ENCODE results near the gene SLC17A1. TPM values are rescaled to one million over a fixed set of nuclear protein-coding genes. Genes with fewer than 3 reads are reported as not detected.

Gene SLC17A1, protein sequence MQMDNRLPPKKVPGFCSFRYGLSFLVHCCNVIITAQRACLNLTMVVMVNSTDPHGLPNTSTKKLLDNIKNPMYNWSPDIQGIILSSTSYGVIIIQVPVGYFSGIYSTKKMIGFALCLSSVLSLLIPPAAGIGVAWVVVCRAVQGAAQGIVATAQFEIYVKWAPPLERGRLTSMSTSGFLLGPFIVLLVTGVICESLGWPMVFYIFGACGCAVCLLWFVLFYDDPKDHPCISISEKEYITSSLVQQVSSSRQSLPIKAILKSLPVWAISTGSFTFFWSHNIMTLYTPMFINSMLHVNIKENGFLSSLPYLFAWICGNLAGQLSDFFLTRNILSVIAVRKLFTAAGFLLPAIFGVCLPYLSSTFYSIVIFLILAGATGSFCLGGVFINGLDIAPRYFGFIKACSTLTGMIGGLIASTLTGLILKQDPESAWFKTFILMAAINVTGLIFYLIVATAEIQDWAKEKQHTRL
- not detected for total RNA-seq

DNA sequence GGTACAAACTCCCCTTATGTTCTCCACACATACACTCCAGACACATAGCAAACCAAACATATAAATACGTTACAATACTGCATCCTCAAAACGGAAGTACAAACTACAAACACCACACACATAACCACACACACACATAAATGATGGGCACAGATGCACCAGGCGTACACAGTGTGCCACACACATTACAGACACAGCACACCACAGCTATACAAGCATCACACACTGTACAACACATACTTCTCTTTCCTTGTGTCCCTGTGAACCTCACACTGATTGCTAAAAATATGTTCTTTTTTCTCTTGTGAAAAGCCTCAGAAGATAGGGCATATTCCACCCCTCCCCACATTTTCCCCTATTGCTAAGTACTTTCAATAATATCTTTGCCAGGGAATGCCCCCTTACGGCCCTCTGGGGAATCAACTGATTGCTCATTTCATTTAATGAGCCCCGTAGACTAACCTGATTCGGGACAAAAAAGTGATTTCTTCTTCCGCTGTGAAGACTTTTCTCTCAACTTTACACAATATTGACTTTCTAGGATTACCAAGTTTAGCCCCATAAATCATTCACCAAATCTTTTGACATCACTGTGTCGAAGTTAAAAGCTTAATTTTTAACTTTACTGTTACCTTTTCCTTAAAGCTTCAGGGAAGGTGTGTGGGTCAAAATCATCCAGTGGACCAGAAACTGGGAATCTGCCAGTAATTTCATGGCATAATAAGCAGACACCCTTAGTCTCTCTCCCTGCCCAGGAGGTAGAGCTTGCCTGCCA lies at the start of gene SLC17A1:
SLC17A1 (minus strand) TSS at position 521 of the 775 bp plus-strand sequence. CDS start 1,495 bp downstream, outside the sequence.
- POLR2A ChIA-PET = no interaction called here
- Mint-ChIP-seq H3K27me3 (peaks cover 4% of the 10 kb centered on the region), H3K27ac (no peak within 1 kb of the TSS), H3K9me3 (peaks cover 2% of the 10 kb centered on the region), H3K4me1 (peaks cover 6% of the 10 kb centered on the region), H3K36me3 (ENCODE audit: low read depth) (peaks cover 3% of the 10 kb centered on the region), H3K4me3 (no peak within 1 kb of the TSS)
- DNase-seq = no peak
- CTCF ChIA-PET = no interaction called here

DNA sequence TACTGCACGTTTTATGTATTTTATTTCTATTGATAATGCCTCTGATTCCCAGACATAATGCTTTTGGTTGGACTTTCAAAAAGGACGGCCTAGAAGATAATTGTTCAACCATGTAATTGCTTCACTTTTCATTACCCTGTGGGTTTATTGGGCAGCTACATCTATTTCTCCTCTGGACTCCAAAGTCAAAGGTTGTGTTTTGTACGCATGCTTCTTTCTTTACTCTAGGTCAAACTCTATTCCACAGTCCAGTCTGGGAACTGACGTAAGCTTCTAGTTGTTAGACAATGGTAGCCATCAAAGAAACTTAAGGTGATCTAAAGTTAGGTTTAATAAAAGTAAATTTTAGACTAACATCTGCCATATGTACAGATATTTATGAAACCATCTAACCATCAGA lies 48.7 kb upstream of the SLC17A1 start:
- peaks cover 16% of the 10 kb centered on the region for H3K4me1 Mint-ChIP-seq
- no peaks in the 10 kb centered on the region for H3K9me3 Mint-ChIP-seq
- DNase-seq = no peak
- ChIA-PET POLR2A (no interaction called here), CTCF (interaction anchor here (0.8 to 1.2 kb wide), 2 partner anchors 92 to 162 kb away, joined by 3 to 4 read pairs; no protein-coding TSS in a partner anchor)
- no peaks in the 10 kb centered on the region for H3K36me3 Mint-ChIP-seq (ENCODE audit: low read depth)
- H3K27ac Mint-ChIP-seq = no peak overlapping the region
- peaks cover 3% of the 10 kb centered on the region for H3K27me3 Mint-ChIP-seq
- no peak overlapping the region for H3K4me3 Mint-ChIP-seq

DNA sequence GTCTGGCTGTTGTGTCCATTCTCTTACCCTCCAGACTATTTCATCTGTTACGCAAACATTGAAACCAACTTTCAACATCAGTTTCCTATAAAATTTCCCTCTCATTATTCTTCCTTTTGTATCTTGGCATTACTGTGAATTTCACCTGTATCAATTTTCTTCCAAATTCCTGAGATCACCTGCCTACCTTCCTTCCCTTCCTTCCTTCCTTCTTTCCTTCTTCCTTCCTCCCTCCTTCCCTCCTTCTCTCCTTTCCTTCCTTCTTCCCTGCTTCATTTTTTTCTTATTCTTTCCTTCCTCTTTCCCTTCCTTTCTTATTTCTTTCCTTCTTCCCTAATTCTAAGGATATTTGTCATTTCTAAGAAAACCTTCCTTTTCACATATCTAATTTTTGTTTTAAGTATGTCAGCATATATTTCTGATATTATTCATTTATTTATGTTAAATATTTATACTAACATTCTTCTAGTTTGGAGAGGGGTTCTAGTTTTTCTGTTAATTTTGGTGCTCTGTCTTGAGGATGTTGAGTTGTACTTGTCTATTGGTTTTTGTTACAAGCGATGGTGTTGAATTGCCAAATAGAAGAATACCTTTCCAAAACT lies 47.0 kb upstream of the SLC17A1 start:
- POLR2A ChIA-PET = no interaction called here
- Mint-ChIP-seq H3K27ac (no peak overlapping the region), H3K4me1 (peaks cover 31% of the 10 kb centered on the region), H3K4me3 (no peak overlapping the region), H3K9me3 (no peaks in the 10 kb centered on the region), H3K27me3 (peaks cover 3% of the 10 kb centered on the region), H3K36me3 (ENCODE audit: low read depth) (no peaks in the 10 kb centered on the region)
- no peak for DNase-seq
- CTCF ChIA-PET = interaction anchor here (1.1 kb wide), 1 partner anchor 125 kb away, joined by 3 read pairs; no protein-coding TSS in a partner anchor

DNA sequence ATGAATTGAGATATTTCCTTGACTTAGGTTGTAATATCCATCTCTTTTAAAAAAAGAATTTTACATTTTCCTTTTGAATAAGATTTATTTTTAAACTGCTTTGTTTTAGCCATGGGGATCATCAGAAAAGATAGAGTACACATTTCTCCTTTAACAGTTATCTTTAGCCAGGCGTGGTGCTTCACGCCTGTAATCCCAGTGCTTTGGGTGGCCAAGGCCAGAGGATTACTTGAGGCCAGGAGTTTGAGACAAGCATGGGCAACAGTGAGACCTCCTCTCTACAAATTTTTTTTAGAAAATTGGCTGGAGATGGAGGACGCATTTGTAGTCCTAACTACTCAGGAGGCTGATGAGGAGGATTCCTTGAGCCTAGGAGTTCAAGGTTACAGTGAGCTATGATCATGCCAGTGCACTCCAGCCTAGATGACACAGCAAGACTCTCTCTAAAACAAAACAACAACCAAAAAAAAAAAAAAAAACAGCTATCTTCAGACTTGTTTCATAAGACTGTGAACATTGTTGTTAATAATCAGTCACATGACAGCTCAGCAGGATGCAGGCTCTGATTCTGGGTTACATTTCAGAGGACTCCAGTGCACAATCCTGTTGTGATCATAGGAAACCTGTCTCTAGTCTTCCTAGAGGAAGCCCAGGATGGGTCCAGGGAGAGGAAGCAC lies 44.2 kb upstream of the SLC17A1 start:
- CTCF ChIA-PET = interaction anchor here (0.6 kb wide), 1 partner anchor 12 kb away, joined by 3 read pairs; no protein-coding TSS in a partner anchor

DNA sequence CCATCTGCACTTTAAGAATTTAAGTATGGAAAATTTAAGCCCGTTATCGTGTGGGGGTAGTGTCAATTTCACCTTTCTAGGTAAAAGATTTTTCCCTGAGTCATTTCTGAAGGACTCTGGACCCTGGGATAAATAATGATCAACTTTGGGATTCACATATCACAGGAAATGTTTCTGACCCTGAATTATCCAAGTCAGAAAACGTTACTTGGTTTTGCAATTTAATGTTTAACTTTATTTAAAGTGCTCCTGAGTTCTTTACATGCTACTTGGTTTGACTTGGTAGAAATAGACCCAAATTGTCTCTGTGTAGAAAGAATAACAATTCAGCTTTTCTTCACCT lies 43.7 kb upstream of the SLC17A1 start:
- H3K27me3 Mint-ChIP-seq = peaks cover 3% of the 10 kb centered on the region
- H3K27ac Mint-ChIP-seq = no peak overlapping the region
- H3K4me3 Mint-ChIP-seq = no peak overlapping the region
- H3K9me3 Mint-ChIP-seq = peaks cover 3% of the 10 kb centered on the region
- CTCF ChIA-PET = interaction anchor here (0.6 kb wide), 1 partner anchor 12 kb away, joined by 3 read pairs; no protein-coding TSS in a partner anchor
- peaks cover 39% of the 10 kb centered on the region for H3K4me1 Mint-ChIP-seq
- POLR2A ChIA-PET = interaction anchor here (3.7 kb wide), 1 partner anchor 11 kb away, joined by 11 read pairs; no protein-coding TSS in a partner anchor
- DNase-seq = no peak
- H3K36me3 Mint-ChIP-seq (ENCODE audit: low read depth) = no peaks in the 10 kb centered on the region

More for the DNA sequence above, 44.2 kb upstream of the SLC17A1 start:
- H3K9me3 Mint-ChIP-seq = peaks cover 3% of the 10 kb centered on the region
- POLR2A ChIA-PET = interaction anchor here (3.7 kb wide), 1 partner anchor 11 kb away, joined by 11 read pairs; no protein-coding TSS in a partner anchor
- no peak for DNase-seq
- H3K4me3 Mint-ChIP-seq = no peak overlapping the region
- no peak overlapping the region for H3K27ac Mint-ChIP-seq
- H3K27me3 Mint-ChIP-seq = peaks cover 3% of the 10 kb centered on the region
- H3K4me1 Mint-ChIP-seq = peaks cover 39% of the 10 kb centered on the region
- H3K36me3 Mint-ChIP-seq (ENCODE audit: low read depth) = no peaks in the 10 kb centered on the region

DNA sequence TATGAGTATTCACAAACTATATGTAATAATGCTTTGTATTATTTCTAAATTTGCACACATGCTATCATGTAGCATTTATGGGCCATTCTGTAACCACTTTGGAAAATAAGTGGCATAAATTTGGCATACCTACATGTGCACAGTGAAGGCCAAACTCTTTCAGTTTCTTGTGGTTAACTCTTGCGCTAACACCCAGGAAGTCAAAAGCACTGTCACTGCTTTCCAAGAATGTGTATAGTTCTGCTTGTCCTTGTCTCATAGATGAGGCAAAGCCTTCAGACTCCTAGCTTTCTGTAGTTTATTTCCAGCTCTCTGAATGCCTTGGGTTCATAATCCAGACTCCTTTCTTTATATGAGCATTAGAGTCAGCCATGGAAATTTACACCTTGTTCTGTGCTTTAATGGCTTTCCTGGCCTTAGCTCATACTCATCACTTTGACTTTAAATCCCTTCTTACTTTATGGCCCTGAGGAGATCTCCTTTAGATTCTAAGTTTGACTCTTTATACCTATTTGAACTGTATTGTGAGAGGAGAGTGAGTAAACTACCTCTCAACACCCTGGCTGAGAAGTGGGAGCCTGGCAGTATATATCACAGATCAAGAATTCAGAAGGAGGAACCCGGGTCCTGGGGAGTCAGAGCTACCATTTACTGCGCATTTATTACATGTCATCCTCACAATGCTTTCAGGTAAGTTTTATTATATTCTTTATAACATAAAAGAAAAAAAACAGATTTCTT lies 43.1 kb upstream of the SLC17A1 start:
- CTCF ChIA-PET = no interaction called here
- POLR2A ChIA-PET = interaction anchor here (3.7 kb wide), 1 partner anchor 10 kb away, joined by 11 read pairs; no protein-coding TSS in a partner anchor

DNA sequence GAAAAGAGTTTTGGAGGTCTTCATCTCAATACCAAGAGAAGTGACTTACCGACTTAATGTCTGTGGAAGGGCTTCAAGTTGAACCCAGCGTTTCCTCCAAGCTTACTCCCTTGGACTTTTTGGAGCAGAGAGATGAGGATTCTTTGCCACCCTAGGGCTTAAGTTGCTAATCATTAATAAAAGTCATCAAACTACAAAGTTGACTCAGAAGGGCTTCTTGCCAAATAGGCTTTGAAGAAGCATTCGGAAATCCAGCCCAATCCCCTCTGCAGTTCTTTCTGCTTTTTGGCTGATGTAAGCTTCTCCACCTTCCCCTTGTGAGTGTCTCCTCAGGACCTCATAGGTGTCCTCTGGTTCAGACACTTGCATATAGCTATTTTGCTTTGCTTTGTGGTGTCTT lies 42.3 kb upstream of the SLC17A1 start, which contains the start of gene SLC17A3:
SLC17A3 (minus strand) TSS at position 126 of the 400 bp plus-strand sequence. CDS start 5,856 bp downstream, outside the sequence.
- no peaks in the 10 kb centered on the region for H3K36me3 Mint-ChIP-seq (ENCODE audit: low read depth)
- peaks cover 3% of the 10 kb centered on the region for H3K9me3 Mint-ChIP-seq
- peaks cover 3% of the 10 kb centered on the region for H3K27me3 Mint-ChIP-seq
- H3K4me3 Mint-ChIP-seq = no peak within 1 kb of the TSS
- DNase-seq = no peak
- POLR2A ChIA-PET = interaction anchor here (3.7 kb wide), 1 partner anchor 9 kb away, joined by 11 read pairs; no protein-coding TSS in a partner anchor
- CTCF ChIA-PET = no interaction called here
- H3K27ac Mint-ChIP-seq = peak within 1 kb of the TSS; percentile 37
- H3K4me1 Mint-ChIP-seq = peaks cover 39% of the 10 kb centered on the region

More for the DNA sequence above, 43.1 kb upstream of the SLC17A1 start:
- peak overlapping the region; percentile 37 for H3K27ac Mint-ChIP-seq
- H3K9me3 Mint-ChIP-seq = peaks cover 3% of the 10 kb centered on the region
- no peaks in the 10 kb centered on the region for H3K36me3 Mint-ChIP-seq (ENCODE audit: low read depth)
- no peak overlapping the region for H3K4me3 Mint-ChIP-seq
- H3K27me3 Mint-ChIP-seq = peaks cover 3% of the 10 kb centered on the region
- no peak for DNase-seq
- peaks cover 39% of the 10 kb centered on the region for H3K4me1 Mint-ChIP-seq

DNA sequence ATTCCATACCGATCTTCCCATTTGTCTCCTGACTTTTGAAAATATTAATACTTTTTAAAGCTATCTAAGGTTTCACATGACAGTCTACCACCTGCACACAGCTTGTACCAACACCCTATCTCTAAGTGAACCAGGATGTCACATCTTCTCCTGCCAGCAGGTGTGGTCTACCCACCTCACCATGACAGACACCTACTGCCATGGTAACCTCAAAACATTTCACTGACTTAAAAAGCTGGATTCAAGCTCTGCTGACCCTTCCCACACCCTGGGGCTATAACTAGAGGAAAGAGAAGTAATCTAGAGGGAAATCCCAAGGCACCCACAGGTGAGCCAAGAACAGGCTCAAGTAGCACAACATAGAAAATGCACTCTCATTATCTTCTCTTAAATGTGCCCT lies 41.0 kb upstream of the SLC17A1 start:
- ChIA-PET POLR2A (interaction anchor here (1.2 kb wide), 1 partner anchor 10 kb away, joined by 3 read pairs; no protein-coding TSS in a partner anchor), CTCF (interaction anchor here (0.6 to 1.9 kb wide), 4 partner anchors 9 to 605 kb away, joined by 3 to 6 read pairs (median 4); no protein-coding TSS in a partner anchor)
- Mint-ChIP-seq H3K27me3 (peaks cover 3% of the 10 kb centered on the region), H3K27ac (no peak overlapping the region), H3K36me3 (ENCODE audit: low read depth) (no peaks in the 10 kb centered on the region), H3K4me1 (peaks cover 39% of the 10 kb centered on the region), H3K9me3 (peaks cover 3% of the 10 kb centered on the region), H3K4me3 (no peak overlapping the region)
- no peak for DNase-seq

DNA sequence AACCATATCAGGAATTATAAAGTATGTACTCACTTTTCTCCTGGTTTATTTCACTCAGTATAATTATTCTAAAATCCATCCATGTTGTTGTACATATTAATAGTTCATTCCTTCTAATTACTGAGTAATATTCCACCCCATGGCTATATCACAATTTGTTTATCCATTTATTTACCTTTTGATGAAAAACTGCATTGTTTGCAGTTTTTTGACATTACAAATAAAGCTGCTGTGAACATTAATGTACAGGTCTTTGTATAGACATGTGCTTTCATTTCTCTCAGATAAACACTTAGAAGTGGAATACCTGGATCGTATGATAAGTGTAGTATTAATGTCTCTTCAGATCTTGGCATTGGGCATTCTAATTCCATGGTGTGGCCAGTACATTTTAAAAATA lies 38.0 kb upstream of the SLC17A1 start:
- CTCF ChIA-PET = interaction anchor here (2.0 kb wide), 1 partner anchor 12 kb away, joined by 5 read pairs; no protein-coding TSS in a partner anchor

DNA sequence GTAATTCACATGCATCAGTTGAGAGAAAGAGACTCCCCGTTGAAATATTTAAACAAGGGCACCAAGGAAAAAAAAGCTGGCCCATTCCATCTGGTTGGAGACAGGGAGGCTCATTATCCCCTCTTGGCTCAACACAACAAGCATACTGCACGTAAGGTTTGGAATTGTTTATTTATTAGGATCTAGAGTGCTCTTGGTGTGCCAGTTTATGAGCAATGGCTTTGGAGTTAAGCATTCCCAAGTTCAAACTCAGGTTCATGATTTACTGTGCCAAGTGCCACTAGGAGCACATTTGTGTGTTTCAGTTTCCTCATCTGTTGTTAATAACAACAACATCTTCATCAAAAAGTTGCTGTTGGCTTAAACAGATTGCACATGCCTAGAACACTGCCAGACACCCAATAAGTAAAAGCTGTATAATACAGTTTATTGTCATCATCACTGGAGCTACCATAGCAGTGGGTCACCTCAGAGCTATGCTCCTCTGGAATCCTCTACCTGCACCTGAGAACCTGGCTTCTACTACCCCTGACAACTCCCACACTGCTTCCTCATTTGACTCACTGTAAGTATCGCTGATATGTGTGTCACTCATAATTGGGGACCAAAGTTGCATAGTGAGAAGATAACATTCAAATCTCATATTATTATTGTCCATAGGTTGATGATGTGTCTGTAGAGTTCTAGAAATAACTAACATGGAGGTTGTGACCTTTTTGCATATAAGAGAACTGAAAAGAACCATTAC lies 36.8 kb upstream of the SLC17A1 start:
- POLR2A ChIA-PET = no interaction called here
- no peak for DNase-seq
- H3K9me3 Mint-ChIP-seq = peaks cover 10% of the 10 kb centered on the region
- H3K4me1 Mint-ChIP-seq = peaks cover 36% of the 10 kb centered on the region
- H3K36me3 Mint-ChIP-seq (ENCODE audit: low read depth) = peaks cover 7% of the 10 kb centered on the region
- CTCF ChIA-PET = interaction anchor here (1.8 kb wide), 1 partner anchor 13 kb away, joined by 6 read pairs; no protein-coding TSS in a partner anchor
- no peak overlapping the region for H3K27ac Mint-ChIP-seq
- H3K4me3 Mint-ChIP-seq = no peak overlapping the region
- H3K27me3 Mint-ChIP-seq = no peaks in the 10 kb centered on the region

More for the DNA sequence above, 38.0 kb upstream of the SLC17A1 start:
- Mint-ChIP-seq H3K9me3 (peaks cover 3% of the 10 kb centered on the region), H3K36me3 (ENCODE audit: low read depth) (peaks cover under 1% of the 10 kb centered on the region), H3K27me3 (no peaks in the 10 kb centered on the region), H3K4me1 (peaks cover 38% of the 10 kb centered on the region), H3K27ac (no peak overlapping the region), H3K4me3 (no peak overlapping the region)
- POLR2A ChIA-PET = no interaction called here
- no peak for DNase-seq

DNA sequence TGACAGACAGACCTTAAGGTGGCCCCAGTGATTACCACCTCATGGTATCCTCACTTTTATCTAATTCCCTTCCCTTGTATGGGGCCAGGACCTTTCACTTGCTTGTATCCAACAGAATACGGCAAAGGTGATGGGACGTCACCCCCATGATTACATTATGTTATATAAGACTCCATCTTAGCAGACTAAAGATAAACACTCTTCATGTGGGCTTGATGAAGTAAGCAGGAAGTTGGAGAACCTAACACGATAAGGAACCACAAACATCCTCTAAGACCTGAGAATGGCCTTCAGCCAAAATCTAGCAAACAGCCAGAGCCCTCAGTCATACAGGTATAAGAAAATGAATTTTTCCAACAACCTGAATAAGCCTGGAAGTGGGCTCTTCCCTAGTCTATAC lies 34.2 kb upstream of the SLC17A1 start:
- Mint-ChIP-seq H3K9me3 (peaks cover 7% of the 10 kb centered on the region), H3K4me1 (peaks cover 24% of the 10 kb centered on the region), H3K36me3 (ENCODE audit: low read depth) (peaks cover 7% of the 10 kb centered on the region), H3K4me3 (no peak overlapping the region), H3K27me3 (no peaks in the 10 kb centered on the region), H3K27ac (peak overlapping the region; percentile 56)
- ChIA-PET CTCF (interaction anchor here (2.4 kb wide), 1 partner anchor 16 kb away, joined by 7 read pairs; no protein-coding TSS in a partner anchor), POLR2A (interaction anchor here (1.3 to 2.4 kb wide), 3 partner anchors 9 to 160 kb away, joined by 3 to 11 read pairs (median 3); partner anchors contain the start of gene SLC17A3)
- DNase-seq = peak; percentile 18

Data from activated CD4-positive, alpha-beta memory T cell treated with anti-CD3 and anti-CD28 coated beads, Interleukin-2, amount 10 ng/mL, durations not matched to agents 7 days and 5 days (primary cell).